H9 (cell line): ENCODE data around the gene CLEC11A. TPM values are rescaled to one million over a fixed set of nuclear protein-coding genes. Genes with fewer than 3 reads are reported as not detected.

ENCODE experiments used
- DNase-seq: peaks from one replicate; pipeline ENCODE4 v3.0.0-alpha.2; 2017
- H2AFZ ChIP-seq: one replicate; pipeline ENCODE4 v1.6.1; 2013; ENCODE audit warnings: mild to moderate bottlenecking, low read length, control low read depth, moderate library complexity
- H2AK5ac ChIP-seq: 2 replicates; pipeline ENCODE4 v1.6.1; 2013; ENCODE audit warnings: low read length, control low read depth, mixed read lengths; ENCODE audit not compliant: insufficient read length
- H2BK120ac ChIP-seq: one replicate; pipeline ENCODE4 v1.6.1; 2013; ENCODE audit warnings: low read depth, mild to moderate bottlenecking, low read length, control low read depth, inconsistent platforms; ENCODE audit not compliant: poor library complexity, severe bottlenecking
- H2BK12ac ChIP-seq: 2 replicates; pipeline ENCODE4 v1.6.1; 2013; ENCODE audit warnings: low read length, control low read depth, mixed read lengths, low read depth; ENCODE audit not compliant: insufficient read length
- H2BK15ac ChIP-seq: 2 replicates; pipeline ENCODE4 v1.6.1; 2013; ENCODE audit warnings: low read depth, low read length, control low read depth
- H2BK20ac ChIP-seq: one replicate; pipeline ENCODE4 v1.6.1; 2013; ENCODE audit warnings: low read depth, mild to moderate bottlenecking, low read length, control low read depth, inconsistent platforms; ENCODE audit not compliant: poor library complexity, severe bottlenecking
- H2BK5ac ChIP-seq: 2 replicates; pipeline ENCODE4 v1.6.1; 2013; ENCODE audit warnings: low read length, control low read depth, mixed read lengths; ENCODE audit not compliant: insufficient read length
- H3K14ac ChIP-seq: 2 replicates; pipeline ENCODE4 v1.6.1; 2013; ENCODE audit warnings: low read length, control low read depth; ENCODE audit not compliant: insufficient read depth
- H3K18ac ChIP-seq: 2 replicates; pipeline ENCODE4 v1.6.1; 2013; ENCODE audit warnings: low read depth, mild to moderate bottlenecking, mixed read lengths, low read length, control low read depth; ENCODE audit not compliant: insufficient read length
- H3K23ac ChIP-seq: 2 replicates; pipeline ENCODE4 v1.6.1; 2013; ENCODE audit warnings: low read length, control low read depth, mixed read lengths, low read depth; ENCODE audit not compliant: insufficient read length
- H3K23me2 ChIP-seq: 2 replicates; pipeline ENCODE4 v1.6.1; 2013; ENCODE audit warnings: low read depth, mild to moderate bottlenecking, mixed read lengths, low read length, control low read depth; ENCODE audit not compliant: insufficient read length, poor library complexity, severe bottlenecking
- H3K27ac ChIP-seq: 2 replicates; pipeline ENCODE4 v1.5.1; 2013; ENCODE audit warnings: low read length, control low read depth, mixed read lengths, low read depth; ENCODE audit not compliant: insufficient read length
- H3K27me3 ChIP-seq: 2 replicates; pipeline ENCODE4 v1.6.1; 2013; ENCODE audit warnings: low read length, control low read depth, inconsistent platforms; ENCODE audit not compliant: insufficient read depth
- H3K4ac ChIP-seq: 2 replicates; pipeline ENCODE4 v1.6.1; 2013; ENCODE audit warnings: low read depth, mild to moderate bottlenecking, control low read depth, inconsistent platforms, low read length, moderate library complexity
- H3K4me1 ChIP-seq: 2 replicates; pipeline ENCODE4 v1.6.1; 2013; ENCODE audit warnings: low read length, control low read depth, inconsistent platforms; ENCODE audit not compliant: insufficient read depth
- H3K4me2 ChIP-seq: 2 replicates; pipeline ENCODE4 v1.6.1; 2013; ENCODE audit warnings: low read length, control low read depth, mixed read lengths; ENCODE audit not compliant: insufficient read length, insufficient read depth
- H3K56ac ChIP-seq: 2 replicates; pipeline ENCODE4 v1.6.1; 2013; ENCODE audit warnings: low read depth, mild to moderate bottlenecking, mixed read lengths, low read length, control low read depth; ENCODE audit not compliant: insufficient read length
- H3K79me1 ChIP-seq: 2 replicates; pipeline ENCODE4 v1.6.1; 2013; ENCODE audit warnings: low read depth, mild to moderate bottlenecking, moderate library complexity, low read length, control low read depth, inconsistent platforms; ENCODE audit not compliant: insufficient read depth, poor library complexity, severe bottlenecking
- H3K79me2 ChIP-seq: 2 replicates; pipeline ENCODE4 v1.6.1; 2013; ENCODE audit warnings: low read length, control low read depth, inconsistent platforms; ENCODE audit not compliant: insufficient read depth
- H3K9ac ChIP-seq: 2 replicates; pipeline ENCODE4 v1.6.1; 2013; ENCODE audit warnings: low read length, control low read depth, mixed read lengths; ENCODE audit not compliant: insufficient read length; ENCODE audit errors: extremely low read depth
- H3K9me3 ChIP-seq: one replicate; pipeline ENCODE4 v1.6.1; 2013; ENCODE audit warnings: low read depth, low read length, inconsistent platforms; ENCODE audit not compliant: control insufficient read depth
- H3T11ph ChIP-seq: one replicate; pipeline ENCODE4 v1.6.1; 2013; ENCODE audit warnings: mild to moderate bottlenecking, low read length, control low read depth, inconsistent platforms
- H4K20me1 ChIP-seq: one replicate; pipeline ENCODE4 v1.6.1; 2013; ENCODE audit not compliant: control insufficient read depth, insufficient read length, insufficient read depth
- H4K5ac ChIP-seq: 2 replicates; pipeline ENCODE4 v1.6.1; 2013; ENCODE audit warnings: low read depth, mild to moderate bottlenecking, mixed read lengths, low read length, control low read depth; ENCODE audit not compliant: insufficient read length
- H4K8ac ChIP-seq: replicated peaks from 2 replicates; pipeline ENCODE4 v1.6.1; 2013; ENCODE audit warnings: low read length, control low read depth, mixed read lengths, low read depth; ENCODE audit not compliant: insufficient read length
- H4K91ac ChIP-seq: 2 replicates; pipeline ENCODE4 v1.6.1; 2013; ENCODE audit warnings: low read depth, mild to moderate bottlenecking, moderate library complexity, mixed read lengths, low read length, control low read depth; ENCODE audit not compliant: insufficient read length
- H3K27ac Mint-ChIP-seq, 3 experiments: 2 replicates in 2 of 3; 3 replicates in 1 of 3; pipeline ENCODE4 v1.8.0; 2020 to 2021; ENCODE audit warnings: mixed read lengths in 3 of 3, mild to moderate bottlenecking in 1 of 3, moderate library complexity in 1 of 3
- H3K27me3 Mint-ChIP-seq: 2 replicates; pipeline ENCODE4 v1.8.0; 2021; ENCODE audit warnings: low read depth, mild to moderate bottlenecking, moderate library complexity, mixed read lengths
- H3K36me3 Mint-ChIP-seq, 3 experiments: 2 replicates in 2 of 3; 3 replicates in 1 of 3; pipeline ENCODE4 v1.8.0; 2020 to 2021; ENCODE audit warnings: low read depth in 3 of 3, mixed read lengths in 3 of 3; ENCODE audit not compliant: insufficient read depth in 1 of 3
- H3K4me1 Mint-ChIP-seq, 2 experiments: 2 replicates each; pipeline ENCODE4 v1.8.0; 2020; ENCODE audit warnings: mixed read lengths in 2 of 2
- H3K4me3 Mint-ChIP-seq, 2 experiments: 2 replicates in 1 of 2; 3 replicates in 1 of 2; pipeline ENCODE4 v1.8.0; 2020 to 2021; ENCODE audit warnings: mild to moderate bottlenecking in 2 of 2, mixed read lengths in 2 of 2, moderate library complexity in 1 of 2
- H3K9me3 Mint-ChIP-seq, 2 experiments: 2 replicates in 1 of 2; 3 replicates in 1 of 2; pipeline ENCODE4 v1.8.0; 2020; ENCODE audit warnings: mild to moderate bottlenecking in 2 of 2, mixed read lengths in 2 of 2, moderate library complexity in 1 of 2
- CTCF ChIP-seq: fragments of 200-600 bp; sonication (generic); conservative IDR thresholded peaks from 3 replicates; pipeline ENCODE4 v1.8.0; 2021; ENCODE audit warnings: antibody characterized with exemption, mild to moderate bottlenecking
- WGBS: extraction: QIAGEN DNeasy Blood & Tissue Kit; methylation state at CpG from one replicate; pipeline ENCODE4 v1.1.7; 2013; ENCODE audit warnings: missing lambda C conversion rate, low lambda C conversion rate, mixed read lengths; ENCODE audit not compliant: insufficient read length; ENCODE audit errors: extremely low coverage; 5-methylcytosine and 5-hydroxymethylcytosine counted together
- total RNA-seq: library from RNA; stranded (reverse); gene quantifications from 2 replicates; pipeline ENCODE4 v1.2.1, GENCODE V29; 2021

Gene CLEC11A
- total RNA-seq, 1 experiment from 2014 or later, result 3.9 TPM

GRCh38 chr19:50713556-50714236, 9.5 kb upstream of the CLEC11A start:
- H2BK5ac ChIP-seq, result no peak overlapping the region
- H2BK12ac ChIP-seq, result no peak overlapping the region
- Mint-ChIP-seq H3K4me1 (peaks cover 7 to 16% of the 10 kb centered on the region in 2 experiments; a peak in 3 of 4 replicates), H3K4me3 (no peak overlapping the region; a peak in 1 of 5 replicates), H3K27me3 (peaks cover 89% of the 10 kb centered on the region), H3K36me3 (no peaks in the 10 kb centered on the region; a peak in 1 of 7 replicates), H3K9me3 (no peaks in the 10 kb centered on the region), H3K27ac (no peak overlapping the region)
- no peak overlapping the region for H3K14ac ChIP-seq
- no peak overlapping the region for H3T11ph ChIP-seq
- no peak overlapping the region for H3K9ac ChIP-seq
- H2BK120ac ChIP-seq, result no peak overlapping the region
- no peaks in the 10 kb centered on the region for H3K9me3 ChIP-seq
- no peak for TF ChIP-seq CTCF
- H2BK15ac ChIP-seq, result no peak overlapping the region
- H3K18ac ChIP-seq, result no peak overlapping the region
- no peak overlapping the region for H2AK5ac ChIP-seq
- H3K23me2 ChIP-seq, result no peaks in the 10 kb centered on the region
- no peak overlapping the region for H3K27ac ChIP-seq
- H2BK20ac ChIP-seq, result no peak overlapping the region
- no CpG with 5 or more reads among the region's 22 CpGs for WGBS
- H3K56ac ChIP-seq, result no peak overlapping the region
- H3K4me1 ChIP-seq, result peaks cover 2% of the 10 kb centered on the region; the same call in 1 of the 2 replicates
- no peaks in the 10 kb centered on the region for H3K79me2 ChIP-seq
- H4K8ac ChIP-seq, result no peak overlapping the region
- no peak overlapping the region for H4K5ac ChIP-seq
- DNase-seq, result no peak
- no peak overlapping the region for H4K91ac ChIP-seq
- no peak overlapping the region for H3K4ac ChIP-seq
- H3K79me1 ChIP-seq, result no peaks in the 10 kb centered on the region
- no peak overlapping the region for H3K23ac ChIP-seq
- no peaks in the 10 kb centered on the region for H4K20me1 ChIP-seq
- H2AFZ ChIP-seq, result no peak overlapping the region
- H3K4me2 ChIP-seq, result no peak overlapping the region
- no peaks in the 10 kb centered on the region; the same call in none of the 2 replicates for H3K27me3 ChIP-seq
